ENCODE results near the gene PCDHA6. TPM values are rescaled to one million over a fixed set of nuclear protein-coding genes. Genes with fewer than 3 reads are reported as not detected.
"Not testable (repeated sequence)": the region's sequence is repeated elsewhere in the genome, so short reads cannot be mapped to it uniquely, and the experiment has no call there.

The PCDHA6 gene
- polyA plus RNA-seq, 1 of the 3 experiments (the other 2 are of a cell fraction): 0.02 TPM

- Histone ChIP-seq H3K4me3 (ENCODE audit: low read depth in 2 of 2, low read length in 1 of 2) (no peak overlapping the region), H3K9me3 (no peaks in the 10 kb centered on the region), H4K20me1 (ENCODE audit: insufficient read depth) (no peaks in the 10 kb centered on the region), H3K4me1 (ENCODE audit: control insufficient read depth in 1 of 2, insufficient read depth in 2 of 2, low read depth in 1 of 2, low read length in 1 of 2) (no peaks in the 10 kb centered on the region), H3K9ac (no peak overlapping the region), H3K36me3 (replicated peaks in 1 of 2; ENCODE audit: control insufficient read depth in 1 of 2, insufficient read depth in 2 of 2, low read length in 1 of 2) (no peaks in the 10 kb centered on the region), H3K27ac (ENCODE audit: low read depth in 2 of 2, low read length in 1 of 2) (no peak overlapping the region), H3K79me2 (ENCODE audit: insufficient read depth) (no peaks in the 10 kb centered on the region), H3K9me2 (no peaks in the 10 kb centered on the region), H3F3A (replicated peaks; ENCODE audit: insufficient read depth) (no peaks in the 10 kb centered on the region), H3K27me3 (ENCODE audit: insufficient read depth) (no peaks in the 10 kb centered on the region), H3K4me2 (no peak overlapping the region), H2AFZ (ENCODE audit: low read depth) (no peak overlapping the region)
- TF ChIP-seq ELF1 (IDR thresholded peaks at IDR 0.05) (no peak), YY1 (IDR thresholded peaks at IDR 0.05; ENCODE audit: low read depth) (no peak), MXI1 (IDR thresholded peaks at IDR 0.05; ENCODE audit: low read depth, low read length) (no peak), JUND (IDR thresholded peaks at IDR 0.05) (no peak), FOSL2 (IDR thresholded peaks at IDR 0.05; ENCODE audit: borderline replicate concordance, low read depth) (no peak), CTCF (IDR thresholded peaks at IDR 0.05) (no peak), TEAD4 (IDR thresholded peaks at IDR 0.05; ENCODE audit: borderline replicate concordance, insufficient read depth) (no peak), TCF12 (IDR thresholded peaks at IDR 0.05) (no peak), RAD21 (IDR thresholded peaks at IDR 0.05; ENCODE audit: low read length) (no peak), POLR2AphosphoS5 (IDR thresholded peaks at IDR 0.05; ENCODE audit: low read depth, low read length) (no peak), NRF1 (IDR thresholded peaks at IDR 0.05; ENCODE audit: low read depth, low read length) (no peak), GATA2 (CRISPR knock-in tag; IDR thresholded peaks at IDR 0.05) (no peak), CHD2 (IDR thresholded peaks at IDR 0.05; ENCODE audit: low read length, partially characterized antibody) (no peak), FOXM1 (IDR thresholded peaks at IDR 0.05; ENCODE audit: low read depth) (no peak), NFIC (IDR thresholded peaks at IDR 0.05; ENCODE audit: borderline replicate concordance) (no peak)
- TF ChIP-seq, protein P1, sequence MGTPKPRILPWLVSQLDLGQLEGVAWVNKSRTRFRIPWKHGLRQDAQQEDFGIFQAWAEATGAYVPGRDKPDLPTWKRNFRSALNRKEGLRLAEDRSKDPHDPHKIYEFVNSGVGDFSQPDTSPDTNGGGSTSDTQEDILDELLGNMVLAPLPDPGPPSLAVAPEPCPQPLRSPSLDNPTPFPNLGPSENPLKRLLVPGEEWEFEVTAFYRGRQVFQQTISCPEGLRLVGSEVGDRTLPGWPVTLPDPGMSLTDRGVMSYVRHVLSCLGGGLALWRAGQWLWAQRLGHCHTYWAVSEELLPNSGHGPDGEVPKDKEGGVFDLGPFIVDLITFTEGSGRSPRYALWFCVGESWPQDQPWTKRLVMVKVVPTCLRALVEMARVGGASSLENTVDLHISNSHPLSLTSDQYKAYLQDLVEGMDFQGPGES (IDR thresholded peaks at IDR 0.05; ENCODE audit: low read depth, low read length): no peak
- CTCF ChIA-PET: interaction anchor here (0.6 to 2.9 kb wide), 3 partner anchors 15 to 187 kb away, joined by 5 to 14 read pairs (median 10); partner anchors contain the start of genes PCDHA4 and PCDHA8
- DNase-seq: no peak
- WGBS (ENCODE audit: low lambda C conversion rate): 18% methylated on average over 6 of the region's 6 CpGs
- POLR2A ChIA-PET: no interaction called here
Observed at GRCh38 chr5:140822281-140822629, 5.5 kb upstream of the PCDHA6 start.

DNA sequence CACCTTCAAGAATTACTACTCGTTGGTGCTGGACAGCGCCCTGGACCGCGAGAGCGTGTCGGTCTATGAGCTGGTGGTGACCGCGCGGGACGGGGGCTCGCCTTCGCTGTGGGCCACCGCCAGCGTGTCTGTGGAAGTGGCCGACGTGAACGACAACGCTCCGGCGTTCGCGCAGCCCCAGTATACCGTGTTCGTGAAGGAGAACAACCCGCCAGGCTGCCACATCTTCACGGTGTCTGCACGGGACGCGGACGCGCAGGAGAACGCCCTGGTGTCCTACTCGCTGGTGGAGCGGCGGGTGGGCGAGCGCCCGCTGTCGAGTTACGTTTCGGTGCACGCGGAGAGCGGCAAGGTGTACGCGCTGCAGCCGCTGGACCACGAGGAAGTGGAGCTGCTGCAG, 4.8 kb upstream of the PCDHA6 start:
- H3K79me2 ChIP-seq (ENCODE audit: insufficient read depth); H3K27me3 ChIP-seq (ENCODE audit: insufficient read depth); DNase-seq; H3F3A ChIP-seq (replicated peaks; ENCODE audit: insufficient read depth); H3K4me2 ChIP-seq; H3K4me3 ChIP-seq (ENCODE audit: low read depth in 2 of 2, low read length in 1 of 2); POLR2A ChIA-PET; H2AFZ ChIP-seq (ENCODE audit: low read depth); H3K9ac ChIP-seq; H3K9me3 ChIP-seq; H3K9me2 ChIP-seq; H3K27ac ChIP-seq (ENCODE audit: low read depth in 2 of 2, low read length in 1 of 2); H3K4me1 ChIP-seq (ENCODE audit: control insufficient read depth in 1 of 2, insufficient read depth in 2 of 2, low read depth in 1 of 2, low read length in 1 of 2); CTCF ChIA-PET; H4K20me1 ChIP-seq (ENCODE audit: insufficient read depth); H3K36me3 ChIP-seq (replicated peaks in 1 of 2; ENCODE audit: control insufficient read depth in 1 of 2, insufficient read depth in 2 of 2, low read length in 1 of 2): not testable (repeated sequence)
- 88% methylated on average over 28 of the region's 48 CpGs for WGBS (ENCODE audit: low lambda C conversion rate)
